Common myeloid progenitor, CD34-positive (primary cell): ENCODE data around the gene FOSL1.

ENCODE experiments used
- CTCF ChIA-PET: fragments of 350-600 bp; sonication (Branson Sonifier 250); formaldehyde crosslinking; loops from one replicate; lab custom pipeline; 2021; ENCODE audit warnings: antibody characterized with exemption; lab: Charles Lee
- POLR2A ChIA-PET: fragments of 350-600 bp; sonication (Branson Sonifier 250); formaldehyde crosslinking; loops from one replicate; lab custom pipeline; 2021; ENCODE audit warnings: antibody characterized with exemption; lab: Charles Lee
- DNase-seq, 3 donors: peaks; one replicate each; pipeline versions ENCODE4 v3.0.0 to v3.0.0-alpha.2; 2013
- H3K27ac ChIP-seq, 2 experiments: 1 replicate in 1 of 2; 2 replicates in 1 of 2; pipeline ENCODE4 v1.7.0; 2013; ENCODE audit warnings: inconsistent platforms in 2 of 2, low read length in 2 of 2, mild to moderate bottlenecking in 2 of 2, low read depth in 1 of 2, moderate library complexity in 1 of 2; ENCODE audit not compliant: severe bottlenecking in 2 of 2, insufficient read depth in 1 of 2, poor library complexity in 1 of 2
- H3K27me3 ChIP-seq, 5 experiments: replicated peaks in 2 of 5; 1 replicate in 3 of 5; 2 replicates in 2 of 5; pipeline versions ENCODE4 v1.6.1 to v1.7.0; 2013; ENCODE audit warnings: low read length in 4 of 5, mild to moderate bottlenecking in 2 of 5, moderate library complexity in 2 of 5, inconsistent platforms in 1 of 5; ENCODE audit not compliant: insufficient read depth in 5 of 5, control insufficient read depth in 4 of 5
- H3K36me3 ChIP-seq, 4 experiments: 1 replicate in 2 of 4; 2 replicates in 2 of 4; pipeline versions ENCODE4 v1.6.1 to v1.7.0; 2013; ENCODE audit warnings: low read length in 3 of 4, control low read depth in 1 of 4, mild to moderate bottlenecking in 1 of 4; ENCODE audit not compliant: control insufficient read depth in 4 of 4, insufficient read depth in 4 of 4
- H3K4me1 ChIP-seq, 4 experiments: 1 replicate in 3 of 4; 2 replicates in 1 of 4; pipeline versions ENCODE4 v1.6.1 to v1.7.1; 2013; ENCODE audit warnings: low read length in 3 of 4, mild to moderate bottlenecking in 3 of 4, control low read depth in 1 of 4, inconsistent platforms in 1 of 4, moderate library complexity in 1 of 4; ENCODE audit not compliant: control insufficient read depth in 4 of 4, insufficient read depth in 4 of 4; ENCODE audit errors: control extremely low read depth in 1 of 4
- H3K4me3 ChIP-seq, 7 experiments: 1 replicate in 4 of 7; 2 replicates in 3 of 7; pipeline versions ENCODE4 v1.5.1 to v1.7.0; 2013; ENCODE audit warnings: mild to moderate bottlenecking in 7 of 7, low read length in 6 of 7, moderate library complexity in 6 of 7, inconsistent platforms in 2 of 7, low read depth in 2 of 7, control low read depth in 1 of 7; ENCODE audit not compliant: insufficient read depth in 4 of 7, control insufficient read depth in 1 of 7; ENCODE audit errors: extremely low read depth in 1 of 7
- H3K9me3 ChIP-seq, 5 experiments: 1 replicate in 4 of 5; 2 replicates in 1 of 5; pipeline versions ENCODE4 v1.6.1 to v1.7.1; 2013; ENCODE audit warnings: low read length in 4 of 5, mild to moderate bottlenecking in 2 of 5, inconsistent platforms in 1 of 5, low read depth in 1 of 5, moderate library complexity in 1 of 5; ENCODE audit not compliant: control insufficient read depth in 4 of 5, insufficient read depth in 2 of 5; ENCODE audit errors: control extremely low read depth in 1 of 5
- WGBS: methylation state at CpG from one replicate; pipeline ENCODE4 v1.1.5; 2013; ENCODE audit not compliant: insufficient coverage; 5-methylcytosine and 5-hydroxymethylcytosine counted together

FOSL1 gene

DNA sequence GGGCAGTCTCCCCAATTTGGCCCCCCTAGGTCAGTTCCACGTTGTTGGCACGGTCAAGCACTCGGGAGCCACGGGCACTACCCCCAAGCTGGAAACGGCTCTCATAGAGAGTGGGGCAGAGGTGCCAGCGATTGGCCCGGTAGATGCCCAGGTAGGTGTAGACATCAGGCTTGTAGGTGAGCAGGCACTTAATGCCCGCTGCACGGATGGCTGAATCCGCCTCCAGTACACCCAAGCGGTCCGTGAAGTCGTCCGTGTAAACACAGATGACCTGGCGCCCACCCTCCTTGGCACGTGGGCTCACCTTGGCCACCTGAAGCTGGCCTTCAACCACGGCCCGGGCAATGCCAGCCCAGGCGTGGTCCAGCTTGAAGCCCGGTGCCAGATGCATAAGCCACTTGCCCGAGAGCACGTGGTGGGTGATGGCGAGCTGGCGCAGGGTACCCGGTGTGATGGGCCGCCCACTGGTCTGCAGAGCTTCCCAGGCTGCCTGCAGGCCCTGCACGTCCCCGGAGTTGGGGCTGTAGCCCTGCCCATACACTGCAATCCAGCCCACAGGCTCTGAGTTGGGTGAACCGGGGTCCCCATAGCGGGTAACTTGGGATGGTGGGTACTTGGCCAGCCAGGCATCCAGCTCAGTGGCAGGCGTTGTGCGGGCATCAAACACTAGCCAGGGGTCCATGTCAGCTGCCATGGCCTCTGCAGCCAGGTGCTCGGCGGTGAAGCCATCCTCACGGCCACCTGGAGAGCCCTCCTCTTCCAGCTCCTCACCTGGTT, 17.4 kb upstream of the FOSL1 start:
- H3K4me1 ChIP-seq: peaks cover 0 to 61% (median 48%) of the 10 kb centered on the region in 4 experiments

GRCh38 chr11:65917077-65917433, 16.9 kb upstream of the FOSL1 start:
- ChIA-PET CTCF (interaction anchor here (1.2 to 1.9 kb wide), 6 partner anchors 16 to 59 kb away, joined by 3 to 11 read pairs (median 5); partner anchors contain the start of genes CCDC85B, FIBP and FOSL1), POLR2A (interaction anchor here (0.6 to 2.7 kb wide), 4 partner anchors 18 to 49 kb away, joined by 3 to 8 read pairs (median 5); partner anchors contain the start of gene CCDC85B)
- Histone ChIP-seq H3K27ac (no peak overlapping the region), H3K27me3 (no peaks in the 10 kb centered on the region), H3K4me1 (peaks cover 0 to 57% (median 48%) of the 10 kb centered on the region in 4 experiments), H3K9me3 (no peaks in the 10 kb centered on the region), H3K4me3 (peak overlapping the region in 2 of 7 experiments; percentile 95 to 97), H3K36me3 (peaks cover 0 to 17% (median 8%) of the 10 kb centered on the region in 4 experiments)
- WGBS: 96% methylated on average over 3 of the region's 3 CpGs
- no peak for DNase-seq

More for the DNA sequence above, 17.4 kb upstream of the FOSL1 start:
- peak overlapping the region; percentile 71 to 99 (median 97) for H3K4me3 ChIP-seq
- WGBS: 97% methylated on average over 27 of the region's 35 CpGs
- H3K9me3 ChIP-seq: no peaks in the 10 kb centered on the region
- H3K27me3 ChIP-seq: no peaks in the 10 kb centered on the region
- ChIA-PET POLR2A (interaction anchor here (0.6 to 2.7 kb wide), 4 partner anchors 17 to 49 kb away, joined by 3 to 8 read pairs (median 6); partner anchors contain the start of genes CCDC85B and FOSL1), CTCF (interaction anchor here (0.9 to 1.9 kb wide), 7 partner anchors 11 to 59 kb away, joined by 3 to 11 read pairs (median 4); partner anchors contain the start of genes CCDC85B, FIBP and FOSL1)
- H3K36me3 ChIP-seq: peaks cover 2 to 23% (median 13%) of the 10 kb centered on the region in 4 experiments
- DNase-seq: no peak
- H3K27ac ChIP-seq: peak overlapping the region; percentile 85 to 95

GRCh38 chr11:65916391-65916790, 16.2 kb upstream of the FOSL1 start:
- Histone ChIP-seq H3K4me3 (peak overlapping the region in 2 of 7 experiments; percentile 6 to 47), H3K27me3 (no peaks in the 10 kb centered on the region), H3K4me1 (peaks cover 0 to 60% (median 53%) of the 10 kb centered on the region in 4 experiments), H3K36me3 (peaks cover 0 to 14% (median 5%) of the 10 kb centered on the region in 4 experiments), H3K9me3 (no peaks in the 10 kb centered on the region), H3K27ac (no peak overlapping the region)
- POLR2A ChIA-PET: interaction anchor here (1.0 to 1.9 kb wide), 3 partner anchors 18 to 23 kb away, joined by 4 to 5 read pairs (median 5); no protein-coding TSS in a partner anchor
- CTCF ChIA-PET: interaction anchor here (1.2 to 2.4 kb wide), 6 partner anchors 13 to 50 kb away, joined by 3 to 9 read pairs (median 6); partner anchors contain the start of gene CCDC85B
- no peak for DNase-seq
- WGBS: 29% methylated on average over 1 of the region's 7 CpGs

- Histone ChIP-seq H3K27ac (peak overlapping the region in 1 of 2 experiments; percentile 61), H3K4me1 (peaks cover 0 to 58% (median 53%) of the 10 kb centered on the region in 4 experiments), H3K9me3 (no peaks in the 10 kb centered on the region), H3K36me3 (peaks cover 0 to 13% (median 3%) of the 10 kb centered on the region in 4 experiments), H3K27me3 (no peaks in the 10 kb centered on the region), H3K4me3 (peak overlapping the region in 3 of 7 experiments; percentile 6 to 47 (median 33))
- peak; percentile 68 to 89 (median 89) for DNase-seq
- 24% methylated on average over 12 of the region's 13 CpGs for WGBS
- CTCF ChIA-PET: interaction anchor here (0.6 to 2.4 kb wide), 11 partner anchors 10 to 137 kb away, joined by 3 to 9 read pairs (median 4); partner anchors contain the start of genes CCDC85B and SF3B2
- POLR2A ChIA-PET: interaction anchor here (0.5 to 1.9 kb wide), 6 partner anchors 15 to 78 kb away, joined by 3 to 5 read pairs (median 5); partner anchors contain the start of gene FOSL1
Measured at GRCh38 chr11:65915821-65916251, 15.6 kb upstream of the FOSL1 start.

DNA sequence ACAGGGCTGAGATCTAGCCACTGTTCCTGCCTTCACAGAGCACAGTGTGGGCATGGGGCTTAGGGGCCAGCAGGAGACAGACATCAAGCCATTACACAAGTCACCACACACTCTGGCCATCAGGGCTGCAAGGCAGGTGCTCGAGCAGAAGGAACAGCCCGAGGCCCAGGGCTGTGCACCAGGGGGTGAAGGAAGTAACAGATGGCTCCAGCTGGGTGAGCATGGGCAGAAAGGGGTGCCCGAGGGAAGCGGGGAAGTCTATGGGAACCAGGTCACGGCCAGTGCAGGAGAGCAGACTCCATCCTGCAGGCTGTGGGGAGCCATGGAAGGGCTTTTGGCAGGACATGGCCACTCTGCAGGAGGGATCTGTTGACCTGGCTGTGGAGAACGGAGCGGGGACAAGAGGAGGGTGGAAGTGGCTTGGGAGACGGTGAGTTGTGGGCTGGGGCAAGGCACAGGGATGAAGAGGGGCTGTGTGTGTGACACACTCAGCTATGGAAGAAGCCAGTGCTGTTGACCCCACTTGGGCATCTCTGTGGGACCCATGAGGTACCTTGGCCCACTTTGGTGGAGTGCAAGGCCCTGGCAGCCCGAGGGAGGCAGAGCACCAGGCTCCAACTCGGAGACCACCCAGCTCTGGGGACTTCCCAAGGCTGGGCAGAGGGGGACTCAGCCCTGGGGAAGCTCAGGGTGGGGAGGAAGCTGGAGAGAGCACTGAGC, 15.1 kb upstream of the FOSL1 start:
- Histone ChIP-seq H3K4me3 (peak overlapping the region in 2 of 7 experiments; percentile 33 to 52), H3K36me3 (peaks cover 0 to 8% (median 2%) of the 10 kb centered on the region in 4 experiments), H3K27ac (peak overlapping the region in 1 of 2 experiments; percentile 61), H3K9me3 (no peaks in the 10 kb centered on the region), H3K4me1 (peaks cover 0 to 52% (median 47%) of the 10 kb centered on the region in 4 experiments), H3K27me3 (no peaks in the 10 kb centered on the region)
- 60% methylated on average over 9 of the region's 10 CpGs for WGBS
- CTCF ChIA-PET: interaction anchor here (0.6 to 2.4 kb wide), 11 partner anchors 9 to 137 kb away, joined by 3 to 9 read pairs (median 4); partner anchors contain the start of genes CCDC85B and SF3B2
- POLR2A ChIA-PET: interaction anchor here (0.5 to 1.9 kb wide), 6 partner anchors 15 to 79 kb away, joined by 3 to 5 read pairs (median 5); partner anchors contain the start of gene FOSL1
- no peak for DNase-seq

DNA sequence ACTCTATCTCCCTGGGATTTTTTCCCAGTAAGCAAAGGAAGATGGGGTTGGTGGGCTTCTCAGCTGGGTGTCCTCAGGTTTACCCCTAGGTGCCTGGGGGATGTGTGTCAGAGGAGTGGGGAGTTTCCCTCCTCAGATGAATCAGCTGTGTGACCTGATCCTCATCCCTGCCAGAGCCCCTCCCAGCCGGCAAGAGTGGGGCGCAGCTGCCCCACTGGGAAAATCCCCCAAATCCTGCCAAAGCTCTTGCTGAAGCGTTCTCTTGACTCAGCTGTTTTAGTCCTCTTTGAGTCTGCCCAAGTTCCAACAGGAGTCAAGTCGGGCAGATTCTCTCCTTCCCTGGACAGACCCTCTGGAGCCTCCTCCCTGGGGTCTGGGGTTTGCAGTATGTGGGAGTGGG, 12.7 kb upstream of the FOSL1 start:
- no peaks in the 10 kb centered on the region for H3K27me3 ChIP-seq
- CTCF ChIA-PET: interaction anchor here (1.1 to 5.1 kb wide), 2 partner anchors 12 to 156 kb away, joined by 3 to 30 read pairs; partner anchors contain the start of gene FOSL1
- POLR2A ChIA-PET: interaction anchor here (1.4 kb wide), 1 partner anchor 12 kb away, joined by 5 read pairs; the partner anchor contains the start of gene FOSL1
- DNase-seq: no peak
- H3K36me3 ChIP-seq: peaks cover 0 to 8% (median 2%) of the 10 kb centered on the region in 4 experiments
- 95% methylated on average over 4 of the region's 4 CpGs for WGBS
- H3K27ac ChIP-seq: no peak overlapping the region
- peaks cover 0 to 43% (median 36%) of the 10 kb centered on the region in 4 experiments for H3K4me1 ChIP-seq
- no peaks in the 10 kb centered on the region for H3K9me3 ChIP-seq
- H3K4me3 ChIP-seq: no peak overlapping the region
